ENCODE results near the gene PKDCC. TPM values are rescaled to one million over a fixed set of nuclear protein-coding genes. Genes with fewer than 3 reads are reported as not detected.

The PKDCC gene
- total RNA-seq, 2 experiments from 2014 or later, result not detected

DNA sequence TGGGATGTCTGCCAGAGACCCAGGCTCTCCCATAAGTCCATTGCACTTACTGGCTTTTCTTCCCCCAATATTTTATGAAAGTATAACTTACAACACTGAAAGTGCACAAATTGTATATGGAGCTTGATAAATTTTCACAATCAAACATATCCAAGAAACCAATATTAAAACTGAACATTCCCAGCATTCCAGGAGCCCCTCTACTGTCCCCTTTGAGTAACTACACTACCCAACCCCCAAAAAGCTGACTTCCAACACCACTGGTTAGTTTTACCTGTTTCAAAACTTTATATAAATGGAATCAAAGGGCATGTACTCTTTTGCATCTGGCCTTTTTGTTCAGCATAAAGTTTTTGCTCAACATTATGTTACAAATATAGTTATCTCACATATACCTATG lies 35.2 kb upstream of the PKDCC start:
- CTCF ChIA-PET, result interaction anchor here (0.5 to 1.3 kb wide), 2 partner anchors 143 to 177 kb away, joined by 3 read pairs; no protein-coding TSS in a partner anchor
- Mint-ChIP-seq H3K27ac (no peak overlapping the region), H3K4me1 (ENCODE audit: low read depth) (peaks cover 10% of the 10 kb centered on the region), H3K4me3 (no peak overlapping the region), H3K36me3 (ENCODE audit: low read depth) (no peaks in the 10 kb centered on the region), H3K27me3 (ENCODE audit: low read depth) (no peaks in the 10 kb centered on the region), H3K9me3 (peaks cover 1% of the 10 kb centered on the region)
- intact Hi-C loops (cut with micrococcal nuclease), result no loop called here
- DNase-seq, result no peak

DNA sequence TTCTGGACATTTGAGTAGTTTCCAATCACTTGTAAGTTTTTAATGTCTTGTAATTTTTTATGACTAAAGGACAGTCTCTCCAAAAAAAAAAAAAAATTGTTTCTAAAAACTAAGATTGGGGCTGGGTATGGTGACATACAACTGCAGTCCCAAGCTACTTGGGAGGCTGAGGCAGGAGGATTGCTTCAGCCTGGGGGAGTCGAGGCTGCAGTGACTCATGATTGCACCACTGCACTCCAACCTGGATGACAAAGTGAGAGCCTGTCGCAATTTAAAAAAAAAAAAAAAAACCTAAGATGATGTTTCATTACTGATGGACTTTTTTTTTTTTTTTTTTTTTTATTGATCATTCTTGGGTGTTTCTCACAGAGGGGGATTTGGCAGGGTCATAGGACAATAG lies 34.4 kb upstream of the PKDCC start:
- CTCF ChIA-PET, result no interaction called here
- no peak for DNase-seq
- Mint-ChIP-seq H3K27me3 (ENCODE audit: low read depth) (no peaks in the 10 kb centered on the region), H3K4me1 (ENCODE audit: low read depth) (peaks cover 10% of the 10 kb centered on the region), H3K36me3 (ENCODE audit: low read depth) (no peaks in the 10 kb centered on the region), H3K4me3 (no peak overlapping the region), H3K9me3 (peaks cover 1% of the 10 kb centered on the region), H3K27ac (no peak overlapping the region)
- intact Hi-C loops (cut with micrococcal nuclease), result no loop called here

DNA sequence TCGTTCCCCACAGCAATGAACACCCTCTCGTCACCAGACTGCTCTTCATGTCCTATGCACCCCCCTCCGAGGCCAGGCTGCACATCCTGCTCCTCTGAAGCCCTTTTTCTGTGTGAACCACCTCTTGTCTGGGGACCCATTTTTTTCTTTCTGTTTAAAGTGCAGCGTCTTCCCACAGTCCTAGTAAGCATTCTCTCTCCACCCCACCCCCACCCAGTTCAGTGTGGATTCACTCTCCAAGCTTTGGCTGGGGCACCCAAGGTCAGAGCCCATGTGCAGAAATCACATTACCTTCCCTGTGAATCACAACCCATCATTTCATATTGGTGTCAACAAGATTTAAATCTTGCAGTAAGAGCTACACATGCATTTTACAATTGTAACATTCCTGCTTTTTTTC lies 26.4 kb upstream of the PKDCC start:
- H3K27ac Mint-ChIP-seq, result no peak overlapping the region
- no peaks in the 10 kb centered on the region for H3K4me1 Mint-ChIP-seq (ENCODE audit: low read depth)
- peaks cover 2% of the 10 kb centered on the region for H3K9me3 Mint-ChIP-seq

DNA sequence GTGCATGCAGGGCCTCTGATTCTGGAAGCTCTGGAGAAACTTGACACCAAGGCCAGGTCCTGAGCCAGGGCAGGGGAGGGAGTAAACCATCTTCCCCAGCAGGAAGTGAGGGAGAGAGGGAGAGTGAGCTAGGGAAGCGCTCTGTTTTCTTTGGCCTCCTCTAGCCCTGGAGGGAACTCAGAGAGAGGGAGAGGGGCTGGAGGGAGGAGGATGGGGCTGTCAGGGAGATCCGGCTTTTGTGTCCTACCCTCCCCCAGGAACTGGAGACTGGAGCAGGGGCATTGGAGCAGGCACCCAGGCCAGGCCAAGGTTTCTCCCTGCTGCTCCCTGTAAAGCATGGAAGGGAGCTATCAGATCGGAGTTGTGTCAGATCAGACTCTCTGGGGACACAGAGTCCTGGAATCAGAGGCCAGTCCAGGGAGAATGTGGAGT lies 22.7 kb upstream of the PKDCC start:
- H3K4me1 Mint-ChIP-seq (ENCODE audit: low read depth), result no peaks in the 10 kb centered on the region

More for the DNA sequence above, 26.4 kb upstream of the PKDCC start:
- no peak for DNase-seq
- CTCF ChIA-PET, result no interaction called here
- Mint-ChIP-seq H3K27me3 (ENCODE audit: low read depth) (peaks cover 9% of the 10 kb centered on the region), H3K4me3 (no peak overlapping the region), H3K36me3 (ENCODE audit: low read depth) (no peaks in the 10 kb centered on the region)
- intact Hi-C loops (cut with micrococcal nuclease), result no loop called here

DNA sequence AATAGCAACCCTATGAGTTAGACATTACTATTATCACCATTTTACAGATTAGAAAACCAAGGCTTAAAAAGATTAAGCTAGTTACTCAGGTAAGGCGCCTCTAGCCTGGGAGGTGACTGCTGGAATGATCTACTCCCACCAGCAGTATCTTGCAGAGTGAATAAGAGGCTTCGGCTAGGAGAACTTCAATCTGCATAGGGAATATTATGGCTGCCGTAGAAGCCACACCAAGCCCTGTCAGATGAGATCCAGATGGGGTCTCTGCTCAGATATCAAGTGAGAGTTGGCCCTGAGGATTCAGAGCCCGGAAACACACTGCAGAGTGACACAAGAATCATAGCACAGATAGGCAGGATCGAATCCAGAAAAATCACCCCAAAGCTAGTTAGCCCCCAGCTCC lies 21.5 kb upstream of the PKDCC start:
- Mint-ChIP-seq H3K4me3 (no peak overlapping the region), H3K36me3 (ENCODE audit: low read depth) (no peaks in the 10 kb centered on the region), H3K27ac (no peak overlapping the region), H3K27me3 (ENCODE audit: low read depth) (peaks cover 9% of the 10 kb centered on the region), H3K4me1 (ENCODE audit: low read depth) (no peaks in the 10 kb centered on the region), H3K9me3 (peaks cover 2% of the 10 kb centered on the region)
- DNase-seq, result no peak
- CTCF ChIA-PET, result no interaction called here
- intact Hi-C loops (cut with micrococcal nuclease), result no loop called here

More for the DNA sequence above, 22.7 kb upstream of the PKDCC start:
- Mint-ChIP-seq H3K27me3 (ENCODE audit: low read depth) (peaks cover 9% of the 10 kb centered on the region), H3K9me3 (peaks cover 2% of the 10 kb centered on the region), H3K27ac (no peak overlapping the region), H3K4me3 (no peak overlapping the region), H3K36me3 (ENCODE audit: low read depth) (no peaks in the 10 kb centered on the region)
- DNase-seq, result no peak
- intact Hi-C loops (cut with micrococcal nuclease), result no loop called here
- CTCF ChIA-PET, result no interaction called here

DNA sequence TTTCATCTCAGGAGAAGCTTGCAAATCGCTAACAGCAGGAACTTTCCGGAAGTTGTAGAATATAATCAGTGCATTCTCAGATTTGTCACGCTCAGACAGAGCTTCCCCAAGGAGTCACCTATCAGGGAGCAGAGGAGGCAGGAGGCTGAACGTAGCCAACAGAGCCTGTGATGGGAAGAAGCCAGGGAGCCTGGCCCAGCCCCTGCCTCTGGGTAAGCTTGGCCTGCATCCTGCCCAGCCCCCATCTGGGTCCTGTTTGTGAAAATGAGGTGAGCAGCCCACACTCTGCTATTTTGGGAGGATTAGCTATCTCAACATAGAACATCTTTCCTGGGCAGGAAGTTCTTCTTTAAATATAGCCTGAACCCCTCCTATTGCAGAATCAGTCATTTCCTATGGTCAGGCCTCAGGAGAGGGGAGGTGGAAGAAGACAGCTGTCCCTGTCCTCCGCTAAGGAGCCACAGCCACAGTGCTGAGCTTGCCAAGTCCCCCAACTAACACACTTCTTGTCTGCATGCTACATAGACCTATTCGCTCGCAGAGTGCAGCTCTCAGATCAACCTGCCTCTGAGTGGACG lies 19.2 kb upstream of the PKDCC start:
- intact Hi-C loops (cut with micrococcal nuclease), result no loop called here
- Mint-ChIP-seq H3K4me1 (ENCODE audit: low read depth) (no peaks in the 10 kb centered on the region), H3K27me3 (ENCODE audit: low read depth) (peaks cover 8% of the 10 kb centered on the region), H3K36me3 (ENCODE audit: low read depth) (no peaks in the 10 kb centered on the region), H3K4me3 (no peak overlapping the region), H3K9me3 (no peaks in the 10 kb centered on the region), H3K27ac (no peak overlapping the region)
- DNase-seq, result no peak
- CTCF ChIA-PET, result interaction anchor here (0.6 to 1.0 kb wide), 4 partner anchors 9 to 924 kb away, joined by 3 to 5 read pairs (median 3); no protein-coding TSS in a partner anchor

DNA sequence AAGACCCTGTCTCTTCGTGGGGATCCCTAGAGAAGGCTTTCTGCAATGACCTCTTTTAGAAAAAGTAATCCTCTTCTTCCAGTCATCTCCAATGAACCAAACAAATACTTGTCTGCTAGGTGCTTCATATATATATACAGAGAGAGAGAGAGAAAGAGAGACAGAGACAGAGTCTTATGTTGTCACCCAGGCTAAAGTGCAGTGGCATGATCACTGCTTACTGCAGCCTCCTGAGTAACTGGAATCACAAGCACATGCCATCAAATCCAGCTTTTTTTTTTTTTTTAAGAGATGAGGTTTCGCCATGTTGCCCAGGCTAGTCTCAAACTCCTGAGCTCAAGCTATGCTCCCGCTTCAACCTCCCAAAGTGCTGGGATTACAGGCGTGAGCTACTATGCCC lies 18.6 kb upstream of the PKDCC start:
- Mint-ChIP-seq H3K4me3 (no peak overlapping the region), H3K36me3 (ENCODE audit: low read depth) (no peaks in the 10 kb centered on the region), H3K27me3 (ENCODE audit: low read depth) (peaks cover 7% of the 10 kb centered on the region), H3K9me3 (no peaks in the 10 kb centered on the region), H3K27ac (no peak overlapping the region), H3K4me1 (ENCODE audit: low read depth) (no peaks in the 10 kb centered on the region)
- intact Hi-C loops (cut with micrococcal nuclease), result no loop called here
- CTCF ChIA-PET, result no interaction called here
- no peak for DNase-seq

DNA sequence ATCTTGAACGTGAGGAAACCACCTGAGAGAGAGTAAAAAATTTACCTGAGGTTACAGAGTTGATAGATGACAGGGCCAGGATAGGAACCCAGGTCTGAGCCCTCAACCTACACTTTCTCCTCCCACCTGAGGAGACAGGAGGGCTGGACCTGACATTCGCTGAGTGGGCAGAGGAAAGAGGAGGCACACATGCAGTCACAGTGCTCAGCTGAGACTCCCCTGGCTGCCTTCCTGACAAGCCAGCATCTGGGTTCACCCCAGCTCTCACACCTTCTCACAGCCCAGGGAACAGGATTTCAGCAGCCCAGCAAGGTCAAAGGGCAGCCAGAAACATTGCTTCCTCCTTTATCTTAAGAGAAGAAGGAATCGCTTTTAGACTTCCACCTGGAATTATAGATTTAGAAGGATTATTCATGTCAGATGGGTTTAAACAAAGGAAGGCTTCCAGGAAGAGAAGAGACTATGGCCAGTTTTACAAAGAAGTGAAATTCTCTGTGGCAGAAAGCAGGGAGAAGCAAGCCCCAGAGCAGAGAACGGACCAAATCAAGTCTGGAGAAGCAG lies 18.1 kb upstream of the PKDCC start:
- peaks cover 7% of the 10 kb centered on the region for H3K27me3 Mint-ChIP-seq (ENCODE audit: low read depth)
- H3K9me3 Mint-ChIP-seq, result no peaks in the 10 kb centered on the region
- no peaks in the 10 kb centered on the region for H3K4me1 Mint-ChIP-seq (ENCODE audit: low read depth)
- H3K4me3 Mint-ChIP-seq, result no peak overlapping the region
- H3K27ac Mint-ChIP-seq, result no peak overlapping the region
- DNase-seq, result no peak
- H3K36me3 Mint-ChIP-seq (ENCODE audit: low read depth), result no peaks in the 10 kb centered on the region
- intact Hi-C loops (cut with micrococcal nuclease), result no loop called here
- CTCF ChIA-PET, result no interaction called here

DNA sequence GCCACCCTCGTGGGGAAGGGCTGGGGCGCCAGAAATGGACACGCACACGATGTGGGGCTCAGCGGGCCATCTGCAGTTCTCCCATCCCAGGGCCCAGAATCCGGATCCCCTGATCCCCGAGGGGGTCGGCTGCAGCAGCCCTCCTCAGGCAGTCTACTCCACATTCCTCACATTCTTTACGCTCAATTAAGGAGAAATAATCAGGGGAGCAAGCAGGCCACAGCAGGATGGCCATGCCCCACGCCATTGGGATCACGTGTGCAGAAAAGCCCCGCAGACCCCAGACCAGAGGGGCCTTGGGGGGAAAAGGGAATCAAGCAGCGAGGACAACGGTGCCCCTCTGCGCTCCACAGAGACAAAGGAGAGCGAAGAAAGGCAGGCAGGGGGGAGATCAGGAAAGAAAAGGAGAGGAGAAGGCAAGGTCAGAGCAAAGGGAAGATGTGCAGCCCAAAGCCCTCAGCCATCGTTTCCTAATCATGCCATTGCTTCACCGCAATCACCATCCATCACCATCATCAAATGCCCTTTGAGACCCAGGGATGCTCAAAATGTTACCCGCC lies 17.5 kb upstream of the PKDCC start:
- no peak overlapping the region for H3K27ac Mint-ChIP-seq
- H3K4me1 Mint-ChIP-seq (ENCODE audit: low read depth), result no peaks in the 10 kb centered on the region
- DNase-seq, result no peak
- no peaks in the 10 kb centered on the region for H3K36me3 Mint-ChIP-seq (ENCODE audit: low read depth)
- intact Hi-C loops (cut with micrococcal nuclease), result no loop called here
- no peaks in the 10 kb centered on the region for H3K9me3 Mint-ChIP-seq
- CTCF ChIA-PET, result no interaction called here
- no peak overlapping the region for H3K4me3 Mint-ChIP-seq
- H3K27me3 Mint-ChIP-seq (ENCODE audit: low read depth), result peaks cover 6% of the 10 kb centered on the region

DNA sequence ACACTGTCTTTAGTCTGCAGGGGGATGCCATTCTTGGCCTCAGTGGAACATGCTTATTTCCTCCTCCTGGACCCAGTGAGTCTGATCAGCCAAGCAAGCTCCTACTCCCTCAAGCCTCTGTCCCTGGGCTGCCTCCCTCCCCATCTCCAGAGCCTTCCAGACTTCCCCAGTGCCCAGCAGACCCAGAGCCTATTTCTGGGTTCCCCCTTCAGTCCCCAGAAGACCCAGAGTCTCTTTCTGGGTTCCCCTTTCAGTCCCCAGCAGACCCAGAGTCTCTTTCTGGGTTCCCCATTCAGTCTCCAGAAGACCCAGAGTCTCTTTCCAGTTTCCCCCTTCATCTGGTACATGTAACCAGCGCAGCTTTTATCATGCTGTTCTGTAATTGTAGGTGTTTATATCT lies 17.0 kb upstream of the PKDCC start:
- no peak overlapping the region for H3K4me3 Mint-ChIP-seq
- H3K27me3 Mint-ChIP-seq (ENCODE audit: low read depth), result peaks cover 6% of the 10 kb centered on the region

DNA sequence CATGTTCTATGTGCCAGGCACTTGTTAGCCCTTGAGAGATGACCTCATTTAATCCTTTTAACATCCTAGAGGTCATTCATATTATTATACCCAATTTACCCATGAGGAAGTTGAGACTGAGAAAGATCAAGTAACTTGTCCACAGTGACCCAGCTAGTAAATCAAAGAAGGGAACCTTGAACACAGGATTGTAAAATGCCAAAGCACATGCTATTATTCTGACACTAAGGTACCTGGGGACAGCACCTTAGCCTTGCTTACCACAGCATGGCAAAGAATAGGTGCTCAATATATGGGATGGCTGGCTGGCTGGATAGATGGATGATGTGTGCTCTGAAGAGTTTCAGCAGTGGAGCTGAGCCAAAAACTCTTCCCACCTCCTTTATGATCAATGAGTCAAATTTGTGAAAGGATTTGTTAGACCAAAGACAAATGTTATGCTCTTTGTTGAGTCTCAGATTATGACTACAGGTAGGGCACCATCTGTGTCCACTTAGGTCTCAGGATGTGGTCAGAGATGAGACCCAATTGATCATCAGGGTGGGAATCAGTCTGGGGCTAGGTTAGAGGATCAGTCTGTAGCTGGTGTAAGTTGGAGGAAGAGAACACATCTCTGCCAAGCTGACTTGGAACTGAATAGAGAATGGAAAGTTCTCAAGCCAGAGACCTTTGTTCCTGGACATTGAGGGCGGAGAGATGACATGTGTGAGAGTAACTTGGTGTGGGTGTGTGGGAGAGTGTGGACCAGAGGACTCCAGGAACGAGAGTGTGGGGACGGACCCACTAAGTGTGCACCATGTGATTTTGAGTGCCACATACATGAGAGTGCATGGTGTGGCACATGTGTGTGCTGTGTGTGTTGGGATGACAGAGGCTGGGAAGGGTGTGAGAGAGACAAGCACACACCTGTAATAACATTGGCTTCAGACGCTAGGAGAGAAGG lies 16.3 kb upstream of the PKDCC start:
- intact Hi-C loops (cut with micrococcal nuclease), result no loop called here
- Mint-ChIP-seq H3K4me1 (ENCODE audit: low read depth) (no peaks in the 10 kb centered on the region), H3K36me3 (ENCODE audit: low read depth) (no peaks in the 10 kb centered on the region), H3K9me3 (no peaks in the 10 kb centered on the region), H3K27ac (no peak overlapping the region), H3K27me3 (ENCODE audit: low read depth) (peaks cover 6% of the 10 kb centered on the region), H3K4me3 (no peak overlapping the region)
- CTCF ChIA-PET, result no interaction called here
- DNase-seq, result no peak

More for the DNA sequence above, 17.0 kb upstream of the PKDCC start:
- no peak for DNase-seq
- H3K27ac Mint-ChIP-seq, result no peak overlapping the region
- H3K36me3 Mint-ChIP-seq (ENCODE audit: low read depth), result no peaks in the 10 kb centered on the region
- H3K4me1 Mint-ChIP-seq (ENCODE audit: low read depth), result no peaks in the 10 kb centered on the region
- intact Hi-C loops (cut with micrococcal nuclease), result no loop called here
- H3K9me3 Mint-ChIP-seq, result no peaks in the 10 kb centered on the region
- CTCF ChIA-PET, result no interaction called here

DNA sequence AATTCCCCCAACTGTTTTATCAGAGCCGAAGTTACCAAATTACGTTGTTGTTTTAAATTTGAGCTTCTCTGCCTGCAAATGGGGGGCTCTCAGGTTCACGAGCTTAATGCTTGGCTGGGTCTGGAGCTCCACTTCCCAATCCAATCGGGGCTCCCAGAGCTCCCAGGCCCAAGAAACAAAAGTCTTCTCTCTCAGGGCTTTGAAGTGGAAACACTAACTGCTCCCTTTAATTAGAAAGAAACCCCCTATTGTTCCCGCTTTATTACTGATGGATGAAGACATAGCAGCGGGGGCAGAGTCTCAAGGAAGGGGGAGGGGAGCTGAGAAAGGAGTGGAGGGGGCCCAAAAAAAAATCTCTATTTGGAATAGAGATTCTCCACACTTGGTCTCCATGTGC lies 15.6 kb upstream of the PKDCC start:
- Mint-ChIP-seq H3K27me3 (ENCODE audit: low read depth) (peaks cover 6% of the 10 kb centered on the region), H3K36me3 (ENCODE audit: low read depth) (no peaks in the 10 kb centered on the region), H3K4me1 (ENCODE audit: low read depth) (no peaks in the 10 kb centered on the region), H3K4me3 (no peak overlapping the region), H3K27ac (no peak overlapping the region), H3K9me3 (no peaks in the 10 kb centered on the region)
- DNase-seq, result no peak
- intact Hi-C loops (cut with micrococcal nuclease), result no loop called here
- CTCF ChIA-PET, result no interaction called here

All from activated naive CD4-positive, alpha-beta T cell treated with anti-CD3 and anti-CD28 coated beads for 36 hours (primary cell).